H1 (cell line): ENCODE data around the gene ASCL2. TPM values are rescaled to one million over a fixed set of nuclear protein-coding genes. Genes with fewer than 3 reads are reported as not detected.

ENCODE experiments used
- CTCF ChIA-PET: fragments of 300-600 bp; sonication (Branson Sonifier 250); formaldehyde crosslinking; loops from one replicate; lab custom pipeline; 2021; ENCODE audit not compliant: partially characterized antibody; lab: Charles Lee
- POLR2A ChIA-PET: fragments of 300-600 bp; sonication (Branson Sonifier 250); formaldehyde crosslinking; loops from one replicate; lab custom pipeline; 2021; ENCODE audit warnings: inconsistent platforms; ENCODE audit not compliant: partially characterized antibody; lab: Charles Lee
- DNase-seq, 2 experiments: peaks; one replicate each; pipeline versions ENCODE4 v3.0.0 to v3.0.0-alpha.2; 2010 to 2022; ENCODE audit warnings: low spot score in 2 of 2, low read depth in 1 of 2, mixed read lengths in 1 of 2
- FAIRE-seq: peaks from 2 replicates; lab custom pipeline; 2011; peaks lifted over from hg19 to GRCh38; lab: Jason Lieb, UNC
- H2AFZ ChIP-seq: 2 replicates; pipeline ENCODE4 v1.8.1; 2012; ENCODE audit warnings: low read length, inconsistent platforms
- H2AK5ac ChIP-seq: 2 replicates; pipeline ENCODE4 v1.6.1; 2013; ENCODE audit warnings: low read depth, low read length
- H2BK120ac ChIP-seq: replicated peaks from 2 replicates; pipeline ENCODE3; 2013; ENCODE audit warnings: low read depth, low read length, inconsistent platforms
- H2BK12ac ChIP-seq: 2 replicates; pipeline ENCODE4 v1.6.1; 2013; ENCODE audit warnings: low read depth, low read length
- H2BK15ac ChIP-seq: 2 replicates; pipeline ENCODE4 v1.6.1; 2013; ENCODE audit warnings: low read length
- H2BK20ac ChIP-seq: 2 replicates; pipeline ENCODE4 v1.6.1; 2013; ENCODE audit warnings: low read length
- H2BK5ac ChIP-seq: 2 replicates; pipeline ENCODE4 v1.6.1; 2013; ENCODE audit warnings: low read depth, low read length
- H3K14ac ChIP-seq: 2 replicates; pipeline ENCODE4 v1.6.1; 2013; ENCODE audit warnings: inconsistent platforms; ENCODE audit not compliant: insufficient read length
- H3K18ac ChIP-seq: 2 replicates; pipeline ENCODE4 v1.6.1; 2013; ENCODE audit warnings: low read length; ENCODE audit errors: extremely low read depth
- H3K23ac ChIP-seq: 2 replicates; pipeline ENCODE4 v1.6.1; 2013; ENCODE audit warnings: inconsistent platforms; ENCODE audit not compliant: insufficient read length
- H3K23me2 ChIP-seq: 2 replicates; pipeline ENCODE4 v1.6.1; 2013; ENCODE audit warnings: low read depth, low read length
- H3K27ac ChIP-seq: 2 replicates; pipeline ENCODE4 v1.6.1; 2011; ENCODE audit warnings: low read depth, low read length, inconsistent platforms
- H3K27me3 ChIP-seq, 4 experiments: replicated peaks in 1 of 4; 1 replicate in 1 of 4; 2 replicates in 3 of 4; pipeline versions ENCODE4 v1.6.1 to v1.8.1; 2011 to 2013; ENCODE audit warnings: low read length in 3 of 4, mild to moderate bottlenecking in 3 of 4, inconsistent platforms in 2 of 4, mixed read lengths in 2 of 4, moderate library complexity in 1 of 4; ENCODE audit not compliant: control insufficient read depth in 3 of 4, insufficient read depth in 3 of 4; ENCODE audit errors: extremely low read depth in 1 of 4
- H3K36me3 ChIP-seq, 4 experiments: 2 replicates each; pipeline versions ENCODE4 v1.6.1 to v1.8.1; 2011 to 2013; ENCODE audit warnings: mild to moderate bottlenecking in 4 of 4, low read length in 3 of 4, moderate library complexity in 2 of 4, control low read depth in 1 of 4, inconsistent platforms in 1 of 4; ENCODE audit not compliant: insufficient read depth in 4 of 4, control insufficient read depth in 2 of 4
- H3K4ac ChIP-seq: replicated peaks from 2 replicates; pipeline ENCODE3; 2013; ENCODE audit warnings: low read length, low read depth, mixed read lengths, inconsistent platforms; ENCODE audit not compliant: insufficient read length
- H3K4me1 ChIP-seq, 4 experiments: replicated peaks in 1 of 4; 1 replicate in 1 of 4; 2 replicates in 3 of 4; pipeline versions ENCODE4 v1.6.1 to v1.8.1; 2011 to 2013; ENCODE audit warnings: low read length in 3 of 4, inconsistent platforms in 2 of 4, mixed read lengths in 1 of 4; ENCODE audit not compliant: insufficient read depth in 4 of 4, control insufficient read depth in 3 of 4
- H3K4me2 ChIP-seq, 2 experiments: 2 replicates each; pipeline versions ENCODE4 v1.6.1 to v1.8.1; 2011 to 2013; ENCODE audit warnings: low read depth in 2 of 2, low read length in 2 of 2, control low read depth in 1 of 2, inconsistent platforms in 1 of 2, mild to moderate bottlenecking in 1 of 2; ENCODE audit not compliant: insufficient read depth in 1 of 2
- H3K4me3 ChIP-seq, 4 experiments: fragments of 200-600, 300-600 bp in 1 of 4; sonication (generic), shearing (Covaris generic), sonication (Bioruptor Twin) in 1 of 4; 2 replicates each; pipeline versions ENCODE4 v1.5.1 to v1.8.1; 2011 to 2016; ENCODE audit warnings: low read length in 4 of 4, low read depth in 3 of 4, control low read depth in 2 of 4, inconsistent platforms in 2 of 4, mild to moderate bottlenecking in 2 of 4, mixed read lengths in 1 of 4, moderate library complexity in 1 of 4; ENCODE audit not compliant: insufficient read depth in 2 of 4; ENCODE audit errors: extremely low read depth in 1 of 4
- H3K56ac ChIP-seq: replicated peaks from 2 replicates; pipeline ENCODE3; 2013; ENCODE audit warnings: low read depth, mild to moderate bottlenecking, mixed read lengths, low read length, inconsistent platforms; ENCODE audit not compliant: insufficient read length
- H3K79me1 ChIP-seq: 2 replicates; pipeline ENCODE4 v1.6.1; 2013; ENCODE audit warnings: low read depth, low read length, control low read depth
- H3K79me2 ChIP-seq, 2 experiments: 2 replicates each; pipeline versions ENCODE4 v1.6.1 to v1.8.1; 2012 to 2013; ENCODE audit warnings: low read length in 2 of 2, mild to moderate bottlenecking in 2 of 2, inconsistent platforms in 1 of 2; ENCODE audit not compliant: insufficient read depth in 2 of 2, control insufficient read depth in 1 of 2
- H3K9ac ChIP-seq, 4 experiments: replicated peaks in 1 of 4; 1 replicate in 1 of 4; 2 replicates in 3 of 4; pipeline versions ENCODE4 v1.6.1 to v1.8.1; 2011 to 2013; ENCODE audit warnings: low read depth in 3 of 4, low read length in 3 of 4, control low read depth in 2 of 4, mild to moderate bottlenecking in 2 of 4, moderate library complexity in 2 of 4, inconsistent platforms in 1 of 4; ENCODE audit errors: extremely low read depth in 1 of 4
- H3K9me3 ChIP-seq, 2 experiments: 2 replicates each; pipeline versions ENCODE4 v1.6.1 to v1.8.1; 2012 to 2013; ENCODE audit warnings: mild to moderate bottlenecking in 2 of 2, moderate library complexity in 2 of 2, control low read depth in 1 of 2, inconsistent platforms in 1 of 2, low read depth in 1 of 2, low read length in 1 of 2, mixed read lengths in 1 of 2; ENCODE audit not compliant: insufficient read depth in 2 of 2
- H4K20me1 ChIP-seq, 2 experiments: replicated peaks in 1 of 2; 2 replicates each; pipeline versions ENCODE3 to v1.8.1; 2011 to 2013; ENCODE audit warnings: inconsistent platforms in 2 of 2, low read length in 2 of 2, mild to moderate bottlenecking in 1 of 2; ENCODE audit not compliant: insufficient read depth in 2 of 2, control insufficient read depth in 1 of 2
- H4K5ac ChIP-seq: 2 replicates; pipeline ENCODE4 v1.6.1; 2013; ENCODE audit warnings: low read length, low read depth, mixed read lengths, inconsistent platforms; ENCODE audit not compliant: insufficient read length
- H4K8ac ChIP-seq: 2 replicates; pipeline ENCODE4 v1.8.0; 2013; ENCODE audit warnings: mild to moderate bottlenecking, moderate library complexity, low read length, inconsistent platforms; ENCODE audit not compliant: insufficient read depth; ENCODE audit errors: extremely low read depth
- H4K91ac ChIP-seq: replicated peaks from 2 replicates; pipeline ENCODE3; 2013; ENCODE audit warnings: low read length, mixed read lengths, inconsistent platforms; ENCODE audit not compliant: insufficient read length
- BACH1 ChIP-seq: IDR thresholded peaks from 2 replicates; pipeline ENCODE4 v1.6.1; 2012; ENCODE audit warnings: low read length, improper control_type of control experiment
- EP300 ChIP-seq, 2 experiments: IDR thresholded peaks; 1 replicate in 1 of 2; 2 replicates in 1 of 2; pipeline ENCODE4 v1.6.1; 2011 to 2012; ENCODE audit warnings: low read depth in 2 of 2, low read length in 2 of 2, mild to moderate bottlenecking in 2 of 2, borderline replicate concordance in 1 of 2, inconsistent platforms in 1 of 2, moderate library complexity in 1 of 2
- JUND ChIP-seq: IDR thresholded peaks from 2 replicates; pipeline ENCODE4 v1.6.1; 2011; ENCODE audit warnings: mild to moderate bottlenecking, improper control_type of control experiment, low read length
- KDM1A ChIP-seq: fragments of 200-600, 300-600 bp; sonication (generic); IDR thresholded peaks from 2 replicates; pipeline ENCODE4 v1.7.1; 2016; ENCODE audit warnings: mild to moderate bottlenecking, low read length, borderline replicate concordance
- KDM5A ChIP-seq: fragments of 200-600 bp; IDR thresholded peaks from 2 replicates; pipeline ENCODE4 v1.7.1; 2012; ENCODE audit warnings: mild to moderate bottlenecking, low read length, inconsistent platforms, mixed read lengths
- POLR2AphosphoS5 ChIP-seq: IDR thresholded peaks from 2 replicates; pipeline ENCODE4 v1.6.1; 2011; ENCODE audit warnings: low read depth, low read length
- RFX5 ChIP-seq: IDR thresholded peaks from 2 replicates; pipeline ENCODE4 v1.6.1; 2011; ENCODE audit warnings: low read depth, low read length, improper control_type of control experiment, borderline replicate concordance
- RXRA ChIP-seq: IDR thresholded peaks from 2 replicates; pipeline ENCODE4 v1.6.1; 2011; ENCODE audit warnings: low read depth, mild to moderate bottlenecking, low read length, moderate library complexity; ENCODE audit not compliant: insufficient read depth
- SAP30 ChIP-seq: fragments of 300-600 bp; sonication (generic); IDR thresholded peaks from 2 replicates; pipeline ENCODE4 v1.7.1; 2012; ENCODE audit warnings: low read length, moderate library complexity, mild to moderate bottlenecking, inconsistent platforms; ENCODE audit not compliant: insufficient read depth, insufficient replicate concordance
- SP1 ChIP-seq: IDR thresholded peaks from 2 replicates; pipeline ENCODE4 v1.6.1; 2011; ENCODE audit warnings: low read depth, low read length
- SUZ12 ChIP-seq: fragments of 200-600 bp; sonication (generic); IDR thresholded peaks from 2 replicates; pipeline ENCODE4 v1.6.1; 2012; ENCODE audit warnings: mild to moderate bottlenecking, inconsistent platforms, low read length, moderate library complexity, mixed read lengths
- TCF12 ChIP-seq: IDR thresholded peaks from 2 replicates; pipeline ENCODE4 v1.6.1; 2011; ENCODE audit warnings: low read depth, mild to moderate bottlenecking, low read length
- ZNF274 ChIP-seq: IDR thresholded peaks from 2 replicates; pipeline ENCODE4 v1.7.0; 2012; ENCODE audit warnings: low read length, borderline replicate concordance; ENCODE audit errors: extremely low read depth
- WGBS, 2 experiments: shearing (Covaris generic) in 1 of 2; methylation state at CpG; one replicate each; pipeline versions ENCODE4 v1.1.6 to v1.1.7; 2013 to 2015; ENCODE audit warnings: low lambda C conversion rate in 2 of 2, mixed read lengths in 2 of 2, inconsistent platforms in 1 of 2, low coverage in 1 of 2, missing lambda C conversion rate in 1 of 2; ENCODE audit not compliant: insufficient replicate concordance in 2 of 2, insufficient coverage in 1 of 2, insufficient read length in 1 of 2; ENCODE audit errors: extremely low coverage in 1 of 2, missing lambda C conversion rate in 1 of 2; 5-methylcytosine and 5-hydroxymethylcytosine counted together
- polyA plus RNA-seq, 7 experiments: library from polyadenylated mRNA; depleted of rRNA in 3 of 7; stranded (reverse) in 5 of 7; unstranded in 2 of 7; fragments of >200 nt in 5 of 7; fragments of 200-250 nt in 2 of 7; gene quantifications; 1 replicate in 5 of 7; 2 replicates in 1 of 7; 4 replicates in 1 of 7; pipeline versions ENCODE4 v1.2.1 to v1.2.3, GENCODE V29; 2011 to 2013; ENCODE audit warnings: missing spikeins in 2 of 7, mixed read lengths in 2 of 7
- total RNA-seq: library from RNA; stranded (reverse); fragmentation: NEBNext Ultra II Directional; extraction: Animal tissue kit (Norgen Biotek cat#: 25700); gene quantifications from 2 replicates; pipeline ENCODE4 v1.2.1, GENCODE V29; 2021

The ASCL2 gene
- total and polyA plus RNA-seq, 2 of the 8 experiments (the other 6 are each of a cell fraction or from before 2014, with no cell fraction given): 0.51 to 0.56 TPM

DNA sequence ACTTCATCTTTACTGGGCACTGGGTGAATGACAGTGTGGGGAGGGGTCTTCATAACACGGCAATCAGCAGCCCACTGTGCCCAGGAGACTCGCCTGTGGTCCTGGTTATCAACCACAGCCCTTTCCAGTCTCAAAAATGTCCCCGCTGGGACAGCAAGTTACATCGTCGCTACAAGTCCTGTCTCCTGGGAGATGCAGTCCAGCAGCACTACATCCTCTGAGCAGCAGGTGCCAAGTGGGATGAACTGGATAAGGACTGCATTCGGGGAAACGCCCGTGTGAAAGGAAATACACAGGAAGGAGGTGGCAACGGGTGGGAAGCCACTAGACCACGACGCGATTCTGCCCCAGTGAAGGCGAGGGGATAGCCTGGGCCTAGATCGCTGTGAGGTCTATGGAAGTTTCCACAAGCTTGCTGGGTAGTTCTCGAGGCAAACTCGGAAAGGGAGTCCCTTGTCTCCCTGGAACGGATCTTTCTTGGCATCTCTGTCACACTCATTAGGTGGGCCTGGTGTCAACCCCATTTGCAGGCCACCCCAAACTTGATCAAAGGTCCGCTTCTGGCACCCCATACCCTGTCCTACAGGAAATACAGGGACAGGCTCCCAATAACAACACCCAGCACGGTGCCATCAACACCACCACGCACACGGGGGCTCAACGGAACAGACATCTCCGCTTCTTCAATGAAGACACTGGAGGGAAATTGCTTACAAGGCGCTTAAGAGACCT is 4.4 kb downstream of the ASCL2 start:
- DNase-seq (no peak), FAIRE-seq (no peak)
- H3K4me1 ChIP-seq: peaks cover 0 to 11% (median 1%) of the 10 kb centered on the region in 4 experiments; a peak in 3 of 7 replicates
- peaks cover 14 to 61% (median 44%) of the 10 kb centered on the region in 4 experiments for H3K27me3 ChIP-seq
- no peak overlapping the region for H3K18ac ChIP-seq
- no peak overlapping the region for H3K4me3 ChIP-seq
- no peak overlapping the region for H3K4me2 ChIP-seq
- H3K27ac ChIP-seq: no peak overlapping the region
- peaks cover 0 to 10% of the 10 kb centered on the region in 2 experiments; a peak in 1 of 4 replicates for H3K9me3 ChIP-seq
- H3K9ac ChIP-seq: no peak overlapping the region
- WGBS, 2 experiments: 89% methylated on average over 24 of the region's 24 CpGs; no CpG with 5 or more reads in 1 of the 2 experiments
- no peak overlapping the region for H2BK5ac ChIP-seq
- POLR2A ChIA-PET: no interaction called here
- no peaks in the 10 kb centered on the region for H3K79me2 ChIP-seq
- no peaks in the 10 kb centered on the region for H3K79me1 ChIP-seq
- H3K56ac ChIP-seq: no peak overlapping the region
- no peak overlapping the region for H3K4ac ChIP-seq
- H2AFZ ChIP-seq: no peak overlapping the region
- no peak overlapping the region for H4K8ac ChIP-seq
- H3K14ac ChIP-seq: no peak overlapping the region
- H2BK12ac ChIP-seq: peak overlapping the region; percentile 9; the same call in 1 of the 2 replicates
- CTCF ChIA-PET: interaction anchor here (0.5 to 1.2 kb wide), 5 partner anchors 10 to 1423 kb away, joined by 3 to 5 read pairs (median 3); no protein-coding TSS in a partner anchor
- H3K23ac ChIP-seq: no peak overlapping the region
- H4K91ac ChIP-seq: no peak overlapping the region
- no peak overlapping the region for H4K5ac ChIP-seq
- no peak overlapping the region for H2BK120ac ChIP-seq
- peaks cover 0 to 1% of the 10 kb centered on the region in 2 experiments for H4K20me1 ChIP-seq
- no peak overlapping the region for H2AK5ac ChIP-seq
- H2BK15ac ChIP-seq: no peak overlapping the region
- no peak overlapping the region for H2BK20ac ChIP-seq
- H3K36me3 ChIP-seq: peaks cover 0 to 6% (median 0%) of the 10 kb centered on the region in 4 experiments; a peak in 1 of 8 replicates
- peaks cover 4% of the 10 kb centered on the region; the same call in 1 of the 2 replicates for H3K23me2 ChIP-seq
- TF ChIP-seq SP1: no peak
- no peak for TF ChIP-seq KDM5A
- no peak for TF ChIP-seq RFX5
- TF ChIP-seq KDM1A: no peak
- TF ChIP-seq JUND: no peak
- TF ChIP-seq SAP30: no peak
- TF ChIP-seq TCF12: no peak
- TF ChIP-seq SUZ12: no peak
- TF ChIP-seq POLR2AphosphoS5: no peak
- no peak for TF ChIP-seq ZNF274
- no peak for TF ChIP-seq BACH1
- TF ChIP-seq RXRA: no peak
- TF ChIP-seq EP300 (IDR thresholded peaks at IDR 0.05; ENCODE audit: borderline replicate concordance in 1 of 2, low read depth in 2 of 2, low read length in 2 of 2): no peak
